Renal pelvis (tissue), 3 donors: ENCODE data around the gene ATP10D. TPM values are rescaled to one million over a fixed set of nuclear protein-coding genes. Genes with fewer than 3 reads are reported as not detected.

ENCODE experiments used
- polyA plus RNA-seq, 3 donors: library from polyadenylated mRNA; unstranded; fragments of 120-200 nt; gene quantifications; one replicate each; pipeline ENCODE4 v1.2.1, GENCODE V29; 2013; ENCODE audit not compliant: insufficient read length in 3 of 3

ATP10D gene
- polyA plus RNA-seq, 3 donors, result 39.8 to 53.5 (median 51.9) TPM

Other genes with a start within 250 kb of the ATP10D start
- 10 to 100 TPM; 34.4 to 36.2 (median 34.8) TPM for gene COMMD8, start 21.6 kb upstream of the ATP10D start, polyA plus RNA-seq